GM12891 (cell line): Measurements from ENCODE around the gene KRT3.

Experiments
- POLR2A ChIP-seq: IDR thresholded peaks from 2 replicates; pipeline ENCODE4 v1.6.1; 2011; ENCODE audit warnings: low read depth, low read length, control low read depth
- POLR2AphosphoS5 ChIP-seq: IDR thresholded peaks from 2 replicates; pipeline ENCODE4 v1.6.1; 2011; ENCODE audit warnings: low read depth, low read length, control low read depth

DNA sequence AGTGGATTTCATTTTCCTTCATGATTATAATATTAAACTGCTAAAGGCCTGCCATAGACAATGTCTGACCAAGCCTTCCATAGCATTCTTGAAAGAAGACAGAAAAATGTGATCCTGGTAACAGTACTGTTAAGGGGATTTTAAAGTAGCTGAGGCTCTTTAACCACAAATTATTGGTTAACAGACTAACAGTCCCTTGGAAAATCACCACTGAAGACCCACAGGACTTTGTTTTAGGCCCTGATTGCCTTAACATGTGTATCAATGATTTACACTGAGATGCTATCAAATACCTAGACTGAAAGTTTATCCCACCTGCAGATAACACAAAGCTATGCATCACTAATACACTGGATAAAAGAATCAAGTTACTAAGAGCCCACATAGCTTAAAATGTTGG, 32.2 kb upstream of the KRT3 start:
- no peak for TF ChIP-seq POLR2AphosphoS5
- no peak for TF ChIP-seq POLR2A
